CD4-positive, alpha-beta T cell treated with Interleukin-6 at 100 ng/mL for 8 hours (primary cell): Measurements from ENCODE around the gene ZEB2.

Experiments used
- DNase-seq: peaks from one replicate; pipeline ENCODE4 v3.0.0-alpha.2; 2020; ENCODE audit warnings: mixed read lengths, low spot score

The ZEB2 gene

DNA sequence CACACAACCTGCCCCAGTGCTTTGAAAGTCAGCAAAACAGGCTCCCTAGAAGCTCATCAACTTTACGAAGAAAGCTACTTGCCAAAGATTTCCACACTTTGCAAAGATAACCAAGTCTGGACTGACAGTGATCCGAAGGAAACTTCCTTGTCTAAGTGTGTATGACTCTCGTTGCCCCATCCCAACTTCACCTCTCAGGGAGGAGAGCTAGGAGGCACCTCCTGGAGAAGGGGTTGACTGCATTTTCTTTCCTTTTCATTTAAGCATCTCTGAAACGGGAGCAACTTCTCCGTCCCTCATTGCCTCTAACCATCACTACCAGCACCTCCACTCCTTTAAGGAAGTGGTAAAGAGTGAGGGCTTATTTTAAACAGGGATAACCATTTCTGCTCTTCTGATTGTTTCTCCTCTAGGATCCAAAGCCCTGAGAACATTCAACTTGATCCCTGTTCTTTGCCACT lies 7.0 kb downstream of the ZEB2 start:
- no peak for DNase-seq

DNA sequence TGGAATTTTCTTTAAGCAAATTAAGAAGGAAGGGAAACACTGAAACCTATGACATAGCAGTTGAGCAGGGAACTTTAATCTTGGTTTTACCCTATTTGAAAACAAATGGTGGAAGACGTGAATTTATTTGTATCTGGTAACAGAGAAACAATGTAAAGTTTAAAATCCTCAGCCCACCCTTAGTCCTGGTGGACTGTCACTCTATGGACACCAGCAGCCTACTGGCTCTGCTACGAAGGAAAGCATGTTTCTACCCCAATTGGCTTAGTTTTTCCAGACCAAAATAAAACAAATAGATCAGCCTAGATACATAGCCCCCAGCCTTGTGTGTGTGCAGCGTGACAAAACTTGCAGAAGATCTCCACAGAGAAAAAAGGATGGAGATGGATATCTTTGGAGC lies 7.4 kb downstream of the ZEB2 start:
- no peak for DNase-seq

DNA sequence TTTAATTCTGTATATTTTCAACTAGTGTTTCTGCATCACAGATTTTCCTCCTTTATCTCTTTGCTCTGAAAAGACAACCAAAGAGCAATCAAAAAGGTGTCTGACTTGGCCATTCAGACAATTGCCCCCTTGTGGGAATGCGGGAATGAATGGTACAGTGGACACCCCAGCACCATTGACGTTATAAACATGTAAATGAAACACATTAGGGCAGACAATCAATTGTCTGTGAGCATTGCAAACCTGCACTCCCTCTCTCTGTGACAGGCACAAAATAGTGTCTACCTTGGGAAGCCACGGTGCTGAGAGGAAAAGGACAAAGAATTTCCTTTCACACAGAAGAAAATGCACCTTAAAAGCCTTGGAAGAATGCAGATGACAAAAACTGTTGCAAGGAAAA lies 8.0 kb downstream of the ZEB2 start:
- DNase-seq: no peak

DNA sequence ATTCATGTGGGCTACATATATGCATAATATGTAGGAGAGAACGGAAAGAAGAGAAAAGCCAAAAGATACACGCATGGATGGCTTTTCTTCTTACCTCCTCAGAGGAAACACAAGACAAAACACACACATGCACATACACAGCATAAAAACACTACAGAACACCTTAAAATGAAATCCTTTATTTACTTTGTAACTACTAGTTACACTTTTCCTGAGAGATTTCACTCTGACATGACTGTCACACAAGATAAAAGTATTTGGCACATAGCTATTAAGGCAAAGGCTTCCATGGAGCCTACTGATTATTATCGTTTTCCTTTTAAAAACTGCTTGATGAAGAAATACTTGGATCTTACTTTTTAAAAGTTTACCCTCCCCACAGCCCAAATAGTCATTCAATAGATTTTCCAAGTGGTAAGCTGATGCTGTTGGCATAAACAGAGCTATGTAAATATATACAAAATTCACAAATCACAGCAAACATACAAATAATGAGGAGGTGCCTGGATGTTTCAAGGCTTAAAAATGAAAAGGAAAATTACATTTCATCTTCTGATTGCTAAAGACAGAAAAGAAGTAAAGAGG lies 8.6 kb downstream of the ZEB2 start:
- no peak for DNase-seq

DNA sequence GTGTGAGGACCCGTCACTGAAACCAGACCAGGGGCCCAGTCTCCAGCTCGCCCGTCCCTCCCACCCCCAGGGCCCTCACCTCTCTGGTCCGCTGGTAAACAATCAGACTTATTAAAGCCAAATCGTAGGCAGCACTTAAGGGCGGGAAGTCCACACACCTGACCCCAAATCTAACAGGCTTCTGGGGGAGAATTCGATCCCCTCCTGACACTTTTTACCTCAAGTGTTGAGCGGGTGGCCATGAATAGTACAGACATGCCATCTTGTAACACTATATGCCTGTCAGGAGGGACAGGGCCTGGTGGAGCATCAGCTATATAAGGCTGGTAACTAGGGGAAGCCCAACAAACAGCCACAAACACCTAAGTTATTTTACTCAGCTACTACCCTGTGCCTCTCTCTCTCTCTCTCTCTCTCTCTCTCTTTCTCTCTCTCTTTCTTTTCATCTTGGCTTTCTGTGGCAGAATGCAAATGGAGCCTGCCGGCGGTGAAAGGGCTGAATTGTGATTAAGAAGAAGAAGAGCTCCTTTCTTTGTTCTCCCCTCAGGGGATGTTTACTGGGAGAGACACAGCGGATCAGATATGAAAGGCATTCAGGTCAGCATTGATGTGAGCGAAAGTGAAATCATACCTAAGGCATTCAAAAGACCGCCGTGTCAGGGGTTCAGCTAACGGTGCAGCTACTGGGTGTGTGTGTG lies 9.5 kb downstream of the ZEB2 start:
- DNase-seq: no peak

DNA sequence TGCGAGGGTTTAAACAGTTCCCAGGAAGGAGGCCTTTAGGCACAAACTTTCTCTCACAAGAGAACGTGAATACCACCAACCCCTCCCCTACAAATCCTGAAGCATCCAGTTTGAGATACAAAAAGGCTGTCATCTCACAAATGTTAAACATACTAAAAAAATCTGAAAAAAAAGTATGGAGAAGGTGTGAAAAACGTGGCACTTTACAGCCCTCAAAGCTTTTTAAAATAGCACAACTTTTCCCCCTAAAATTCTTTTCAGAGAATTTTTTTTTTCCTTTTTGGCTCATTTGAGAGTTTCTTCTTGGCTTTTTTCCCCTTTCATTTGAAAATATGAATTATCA lies 10.1 kb downstream of the ZEB2 start:
- DNase-seq: no peak

DNA sequence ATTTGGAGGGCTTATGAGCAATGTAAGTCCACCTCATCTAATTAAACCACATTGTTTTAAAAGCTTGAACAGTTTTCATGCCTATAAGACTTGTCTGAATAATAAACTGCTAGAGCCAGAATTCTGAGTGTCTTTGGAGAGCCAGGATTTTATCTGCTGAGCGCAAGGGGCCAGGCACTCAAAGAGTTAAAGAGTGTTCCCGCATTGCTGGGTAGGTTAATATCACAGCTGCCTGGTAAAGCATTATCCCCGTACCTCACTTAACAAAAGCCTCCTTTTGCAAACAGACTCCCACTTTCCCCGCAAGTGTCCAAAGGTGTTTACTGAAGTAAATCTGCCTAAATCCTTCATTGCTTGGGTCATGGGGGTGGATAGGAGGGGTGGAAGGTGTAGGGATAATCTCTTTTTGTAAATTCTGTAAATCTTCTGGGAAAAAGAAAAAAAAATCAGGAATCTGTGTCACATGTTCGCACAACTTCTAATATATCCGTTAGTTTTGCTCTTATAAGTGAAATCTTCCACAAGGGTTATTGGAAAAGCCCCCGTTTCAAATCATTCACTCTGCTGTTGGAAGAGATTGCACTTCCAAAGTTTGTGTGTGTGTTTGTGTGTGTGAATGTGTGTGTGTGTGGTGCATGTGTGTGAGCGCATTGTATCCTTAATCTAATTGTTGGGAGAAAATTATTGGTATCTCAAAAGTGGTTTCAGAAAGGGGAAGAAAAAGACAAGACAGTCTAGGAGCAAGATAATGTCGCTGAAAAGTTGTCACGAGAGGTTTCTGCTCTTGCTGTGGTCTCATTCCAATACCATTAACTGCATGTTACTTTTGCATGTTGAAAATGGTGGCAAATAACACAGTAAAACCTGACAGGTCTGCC lies 10.7 kb downstream of the ZEB2 start:
- DNase-seq: no peak

DNA sequence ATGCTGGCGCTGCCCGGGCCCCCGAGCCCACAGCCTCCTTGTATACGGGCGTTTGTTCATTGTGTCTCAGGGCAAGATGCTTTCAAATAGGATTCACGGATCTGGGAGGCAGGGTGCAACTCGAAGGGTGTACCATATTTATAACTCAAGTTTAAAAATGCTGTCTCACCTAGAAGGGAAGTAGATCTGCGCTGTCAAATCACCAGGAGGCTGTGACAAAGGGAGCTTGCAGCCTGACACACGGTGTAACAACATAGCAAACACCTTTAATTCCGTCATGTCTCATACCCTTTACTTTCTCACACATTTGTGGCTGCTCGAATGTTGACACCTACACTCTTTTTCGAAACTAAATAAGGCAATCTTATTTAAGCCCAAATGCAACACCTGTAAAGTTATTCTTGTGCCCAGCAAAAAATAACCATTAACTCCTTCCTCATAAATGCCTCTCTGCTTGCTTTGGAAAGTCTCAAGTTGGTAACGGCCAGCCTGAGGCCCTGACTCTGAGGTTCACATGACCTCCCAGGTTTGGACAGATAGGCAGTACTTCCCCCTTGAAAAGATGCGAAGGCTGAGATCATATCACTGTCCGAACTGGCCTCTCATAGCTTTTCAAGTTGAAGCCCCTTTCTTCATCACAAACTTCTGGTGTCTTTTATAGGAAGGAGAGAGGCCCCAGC lies 11.6 kb downstream of the ZEB2 start:
- DNase-seq: no peak

DNA sequence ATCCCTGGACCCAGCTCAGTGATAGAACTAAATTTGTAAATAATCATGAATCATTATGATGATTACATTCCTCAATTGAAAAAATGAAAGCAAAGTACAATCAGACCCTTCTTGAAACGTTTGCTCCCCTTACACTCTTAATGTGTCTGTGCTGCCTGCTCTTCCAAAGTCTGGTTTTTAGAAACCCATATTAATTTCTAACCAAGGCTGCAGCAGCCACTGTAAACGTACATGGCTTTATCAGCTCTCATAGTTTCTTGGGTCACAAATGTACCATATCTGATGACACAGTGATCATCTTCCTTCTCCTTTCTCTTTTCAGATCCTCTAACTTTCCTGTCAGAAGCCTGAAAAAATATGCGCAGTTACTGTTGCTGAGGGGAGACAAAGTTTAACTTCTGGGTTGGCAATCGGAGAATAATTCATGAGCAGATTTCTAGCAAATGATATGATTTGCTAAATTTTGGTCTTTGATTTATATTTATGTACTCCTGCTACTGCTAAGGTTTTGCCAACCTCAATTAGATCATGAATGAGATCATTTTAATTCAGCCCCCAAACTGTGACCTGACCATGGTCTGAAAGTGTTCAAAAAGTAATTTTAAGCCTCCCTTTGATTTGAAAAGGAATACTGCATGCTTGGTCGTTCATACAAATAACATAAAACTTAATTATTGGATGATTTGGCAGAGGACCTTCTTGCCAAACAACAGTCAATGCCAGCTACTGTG lies 12.3 kb downstream of the ZEB2 start:
- no peak for DNase-seq

DNA sequence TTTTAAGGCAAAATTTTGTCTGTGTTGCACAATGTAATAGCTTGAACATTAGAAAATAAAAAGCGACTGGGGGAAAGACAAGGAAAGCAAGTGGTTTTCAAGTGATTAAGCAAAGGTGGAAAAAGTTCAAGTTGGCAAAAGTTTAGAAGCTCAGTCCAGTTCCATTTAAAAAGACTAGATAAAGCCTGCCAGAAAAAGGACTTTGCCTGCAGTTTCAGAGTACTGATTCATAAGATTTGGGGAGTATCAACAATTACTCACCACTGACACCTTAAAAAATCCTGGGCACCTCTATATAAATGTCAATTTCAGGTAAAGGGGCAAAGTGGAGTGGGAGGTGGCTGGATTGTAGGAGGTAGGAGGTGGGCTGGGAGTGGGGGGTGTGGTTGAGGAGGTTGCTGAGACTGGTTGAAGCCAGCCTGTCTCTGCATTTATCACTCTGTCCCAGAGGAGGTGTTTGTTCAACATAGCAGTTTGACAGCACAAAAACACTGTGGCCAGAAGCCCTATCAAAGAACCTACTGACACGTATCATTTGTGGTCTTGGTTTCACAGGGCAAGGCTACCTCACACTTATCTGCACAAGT lies 14.6 kb downstream of the ZEB2 start:
- no peak for DNase-seq

DNA sequence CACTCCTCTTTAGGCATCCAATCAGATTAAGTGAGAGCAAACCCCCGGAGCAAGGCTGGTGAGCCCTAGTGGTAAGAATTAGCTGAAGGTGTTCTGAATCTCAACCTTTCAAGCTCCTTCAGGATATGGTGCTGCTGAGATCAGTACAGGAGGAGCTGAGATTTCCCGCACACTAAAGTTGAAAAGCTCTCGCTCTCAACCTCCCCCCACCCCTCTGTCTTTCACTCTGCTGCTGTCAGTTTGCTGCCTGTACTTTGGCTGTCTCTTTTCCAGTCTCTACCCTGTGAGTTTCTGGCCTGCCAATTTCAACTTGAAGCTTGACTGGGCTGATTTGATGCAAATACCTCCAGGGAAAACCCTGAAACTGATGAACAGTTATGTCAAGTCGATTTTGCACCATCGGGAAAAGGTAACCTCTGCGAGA lies 15.7 kb downstream of the ZEB2 start:
- no peak for DNase-seq

DNA sequence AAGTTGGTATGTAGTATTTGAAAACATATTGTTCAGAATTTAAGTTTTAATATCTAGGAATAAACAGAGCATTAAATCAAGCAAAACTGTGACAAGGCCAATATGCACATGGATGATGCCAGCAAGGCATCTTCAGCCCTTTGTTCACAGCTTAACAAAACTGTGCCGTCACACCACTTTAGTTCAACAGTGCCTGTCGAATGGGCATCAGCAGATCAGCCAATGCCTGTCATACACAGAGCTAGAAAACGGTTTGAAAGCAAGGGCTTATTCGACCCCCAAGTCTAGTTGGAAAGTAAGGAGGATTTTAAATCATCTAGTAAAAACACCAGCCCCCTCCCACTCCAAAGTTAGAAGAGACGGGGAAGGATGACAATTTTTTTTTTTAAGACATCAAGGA lies 16.7 kb downstream of the ZEB2 start:
- DNase-seq: no peak

DNA sequence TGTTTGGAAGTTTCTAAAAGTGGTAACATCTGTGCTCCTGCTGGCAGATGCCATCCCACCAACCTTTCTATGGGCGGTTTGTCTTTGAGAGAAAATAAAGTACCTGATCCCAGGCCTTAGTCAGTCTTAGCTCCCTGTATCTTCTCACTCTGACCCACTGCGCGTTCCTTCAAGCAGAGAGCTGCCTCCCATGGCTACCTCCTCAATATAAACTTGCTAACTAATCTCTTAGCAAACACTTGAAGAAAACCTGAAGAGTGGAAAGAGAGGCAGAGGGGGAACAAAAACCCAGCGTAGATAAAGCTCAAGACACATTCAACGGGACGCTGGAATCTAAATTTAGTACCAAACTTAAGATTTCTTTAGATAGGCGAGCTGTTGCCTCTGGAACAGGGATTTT lies 17.6 kb downstream of the ZEB2 start:
- DNase-seq: no peak

DNA sequence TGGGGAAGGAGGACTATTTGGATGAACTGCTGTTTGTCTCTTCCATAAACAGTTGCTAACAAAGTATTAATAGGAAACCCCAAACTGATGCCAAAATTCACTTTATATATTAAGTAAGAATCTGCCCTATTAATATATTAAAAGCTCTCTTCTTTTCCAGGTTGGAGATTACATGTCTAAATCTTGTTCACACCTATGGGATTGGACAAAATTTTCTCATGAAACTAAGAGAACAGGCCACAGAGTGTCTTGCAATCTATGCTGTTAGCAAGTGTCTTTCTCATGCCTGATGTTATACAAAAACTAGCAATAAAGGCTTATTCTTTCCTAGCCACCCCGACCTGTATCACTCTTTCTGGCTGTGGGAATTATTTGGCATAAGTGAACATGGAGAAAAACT lies 18.3 kb downstream of the ZEB2 start:
- no peak for DNase-seq

DNA sequence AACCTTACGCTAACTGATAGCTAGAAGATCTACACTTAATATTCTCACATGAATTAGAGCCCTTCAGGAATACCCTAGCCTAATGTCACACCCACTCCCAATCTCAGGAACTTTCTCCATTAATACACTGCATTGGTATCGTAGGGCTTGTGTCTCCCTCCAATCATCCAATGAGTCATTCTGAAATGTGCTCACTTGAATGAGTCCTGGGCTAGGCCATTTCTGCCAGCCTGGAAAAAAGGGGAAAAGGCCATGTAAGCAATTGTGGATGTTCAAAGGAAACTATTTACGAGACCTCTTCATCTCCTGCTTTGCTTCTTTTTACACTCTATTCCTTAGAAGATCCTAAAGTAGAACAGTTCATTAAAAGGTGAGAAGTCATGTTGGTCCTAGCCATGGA lies 18.8 kb downstream of the ZEB2 start:
- DNase-seq: no peak

DNA sequence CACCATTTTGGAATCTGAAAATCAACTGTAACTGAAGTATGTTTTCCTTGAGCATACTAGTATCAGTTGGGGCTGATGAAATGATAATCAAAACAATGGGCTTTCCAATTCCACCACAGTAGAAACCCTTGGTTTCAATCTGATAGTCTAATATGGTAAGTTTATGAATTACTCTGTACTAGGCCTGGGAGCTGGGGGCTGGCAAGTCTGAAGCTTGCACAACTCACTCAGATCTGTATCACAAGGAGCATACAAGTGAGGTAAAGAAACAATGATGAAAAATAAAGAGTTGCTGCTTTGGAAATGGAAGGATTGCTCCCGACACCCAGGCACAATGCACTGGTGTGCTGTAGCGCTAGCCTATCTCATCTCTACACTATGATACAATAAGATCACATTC lies 19.4 kb downstream of the ZEB2 start:
- no peak for DNase-seq

DNA sequence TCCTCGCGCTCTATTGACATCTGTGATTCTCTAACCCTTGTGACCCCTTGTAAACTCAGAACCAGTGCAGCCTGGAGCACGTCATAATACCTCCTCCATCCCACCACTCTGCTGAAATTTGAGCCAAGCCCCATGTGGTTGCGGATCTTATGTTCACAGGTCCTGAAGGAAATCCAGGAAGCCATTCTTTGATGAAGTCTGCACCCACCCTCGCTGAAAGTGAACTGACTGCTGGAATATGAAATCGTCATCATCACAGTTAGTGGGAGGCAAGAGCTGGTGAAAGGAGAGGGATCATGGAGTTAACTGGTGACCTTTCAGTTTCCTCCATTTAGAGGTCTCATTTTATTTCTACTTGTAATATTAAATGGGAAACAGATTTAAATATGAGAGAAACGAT lies 21.6 kb downstream of the ZEB2 start:
- no peak for DNase-seq

DNA sequence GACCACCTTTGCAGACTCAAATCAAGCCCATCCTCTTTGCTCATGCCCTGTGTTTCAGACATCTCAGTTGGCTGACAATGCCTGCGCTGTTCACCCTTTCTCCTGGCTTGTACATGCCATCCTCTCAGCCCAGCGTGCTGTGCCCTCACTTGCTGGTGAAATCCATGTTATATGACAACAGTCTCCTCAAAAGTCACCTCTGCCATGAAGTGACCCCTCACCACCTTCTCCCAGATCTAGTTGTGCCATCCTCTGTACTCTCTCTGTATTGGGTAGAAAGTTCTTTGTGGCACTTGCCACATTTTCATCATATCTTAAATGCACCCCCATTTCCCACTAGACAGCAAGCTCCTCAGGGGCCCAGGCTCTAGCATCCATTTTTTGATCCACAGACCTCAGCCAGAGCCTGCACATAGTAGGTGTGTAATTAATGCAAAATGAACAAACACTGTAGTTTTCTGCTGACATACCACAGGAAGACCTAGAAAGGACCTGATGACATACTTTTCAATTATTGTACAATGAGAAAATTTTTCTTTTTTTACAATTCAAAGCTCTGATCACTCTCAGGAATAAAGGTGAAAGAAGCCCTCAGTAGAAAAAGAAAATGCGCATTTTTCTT lies 22.8 kb downstream of the ZEB2 start:
- DNase-seq: no peak

DNA sequence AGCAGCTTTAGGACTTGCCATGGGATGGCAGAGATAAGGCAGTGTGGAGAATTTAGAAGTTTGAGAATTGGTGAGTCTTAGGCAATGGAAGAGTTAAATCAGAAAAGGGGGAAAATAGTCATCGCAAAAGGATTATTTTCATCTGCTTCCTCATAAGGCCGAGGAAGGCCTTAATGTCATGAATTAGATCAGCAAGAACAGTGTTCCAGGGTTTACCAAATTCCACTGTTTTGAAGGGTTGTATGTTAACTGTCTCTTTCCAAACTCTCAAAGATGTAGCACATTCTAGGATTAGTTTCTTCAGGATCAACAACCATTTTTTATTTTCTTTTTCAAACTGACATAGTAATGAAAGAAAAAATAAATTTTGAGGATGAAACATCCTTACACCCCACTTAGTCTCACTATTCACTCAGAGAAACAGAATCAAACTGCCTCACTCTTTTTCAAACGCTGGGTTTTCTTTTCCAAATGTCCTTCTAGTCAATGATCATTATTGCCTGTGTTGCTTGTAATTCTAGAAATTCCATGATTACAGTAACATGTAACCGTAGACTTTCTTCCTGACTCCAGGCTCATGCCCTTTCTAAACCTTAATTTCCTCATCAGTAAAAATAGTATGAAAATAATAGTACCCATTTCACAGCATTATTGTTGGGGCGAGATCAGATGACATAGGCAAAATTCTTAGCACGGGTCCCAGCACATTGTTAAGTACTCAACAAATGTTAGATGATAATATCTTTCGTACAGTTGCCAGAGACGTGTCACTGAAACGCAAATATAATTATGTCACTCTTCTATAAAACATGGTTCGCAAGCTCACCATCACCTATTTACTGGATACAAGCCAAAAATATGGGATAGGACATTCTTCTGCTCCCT lies 23.6 kb downstream of the ZEB2 start:
- no peak for DNase-seq
